Activated B cell treated with CpG ODN at 0.5 μM for 24 hours (primary cell): ENCODE results near the gene CAPN1. TPM values are rescaled to one million over a fixed set of nuclear protein-coding genes. Genes with fewer than 3 reads are reported as not detected.
A peak's percentile ranks its signal among the peaks of the same experiment; 100 is the strongest.

Experiments used
- ATAC-seq: fragments of 200-7000 bp; cut with Tn5 transposase; one replicate; pipeline ENCODE4 v1.10.0; 2021; ENCODE audit warnings: low read depth, mild to moderate bottlenecking, moderate library complexity
- CTCF ChIA-PET: fragments of 350-600 bp; sonication (Branson Sonifier 250); formaldehyde crosslinking; loops from one replicate; lab custom pipeline; 2021; ENCODE audit warnings: antibody characterized with exemption; lab: Charles Lee
- POLR2A ChIA-PET: fragments of 350-600 bp; sonication (Branson Sonifier 250); formaldehyde crosslinking; loops from one replicate; lab custom pipeline; 2021; ENCODE audit warnings: antibody characterized with exemption; lab: Charles Lee
- DNase-seq: peaks from one replicate; pipeline ENCODE4 v3.0.0; 2022
- H3K27ac Mint-ChIP-seq: one replicate; pipeline ENCODE4 v1.8.0; 2020; ENCODE audit warnings: mixed read lengths
- H3K27me3 Mint-ChIP-seq: one replicate; pipeline ENCODE4 v1.8.0; 2021; ENCODE audit warnings: mixed read lengths
- H3K36me3 Mint-ChIP-seq: one replicate; pipeline ENCODE4 v1.8.0; 2021; ENCODE audit warnings: low read depth, mixed read lengths
- H3K4me1 Mint-ChIP-seq: one replicate; pipeline ENCODE4 v1.8.0; 2021; ENCODE audit warnings: mixed read lengths
- H3K4me3 Mint-ChIP-seq: one replicate; pipeline ENCODE4 v1.8.0; 2020; ENCODE audit warnings: mild to moderate bottlenecking, mixed read lengths
- H3K9me3 Mint-ChIP-seq: one replicate; pipeline ENCODE4 v1.8.0; 2020; ENCODE audit warnings: mixed read lengths
- intact Hi-C: fragments of 100-400 bp; cut with micrococcal nuclease; formaldehyde crosslinking; loops from one replicate; pipeline ENCODE4 v1.15.1; 2024
- total RNA-seq: library from RNA; stranded (reverse); gene quantifications from 2 replicates; pipeline ENCODE4 v1.2.3, GENCODE V29; 2022
- TF ChIP-seq, protein P1 (sequence below): fragments of 200-600 bp; IDR thresholded peaks from one replicate; pipeline ENCODE4 v1.8.0; 2022; ENCODE audit warnings: antibody characterized with exemption, mild to moderate bottlenecking

CAPN1 gene
- total RNA-seq, 1 donor from 2014 or later = 260 TPM

DNA sequence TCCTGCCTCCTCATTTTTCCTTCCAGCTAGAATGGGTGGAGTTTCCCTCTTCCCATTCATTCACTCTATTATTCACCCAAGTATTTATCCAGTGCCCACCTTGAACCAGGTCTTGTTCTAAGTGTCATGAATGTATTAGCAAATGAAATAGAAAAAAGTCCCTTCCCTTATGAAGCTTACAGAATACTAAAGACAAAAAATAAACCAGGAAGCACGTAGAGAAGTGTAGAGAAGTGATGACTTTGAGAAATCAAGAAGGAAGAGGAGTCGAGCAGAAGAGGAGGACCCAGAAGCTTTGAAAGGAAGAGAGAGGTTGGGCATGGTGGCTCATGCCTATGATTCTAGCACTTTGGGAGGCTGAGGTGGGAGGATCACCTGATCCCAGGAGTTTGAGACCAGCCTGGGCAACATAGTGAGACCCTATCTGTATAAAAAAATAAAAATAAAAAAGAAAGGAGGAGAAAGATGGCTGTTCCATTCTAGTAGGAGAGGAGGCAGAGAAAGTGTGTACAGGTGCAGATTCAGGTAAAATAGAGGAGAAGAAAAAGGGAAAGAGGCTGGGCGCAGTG is 30.3 kb upstream of the CAPN1 start:
- POLR2A ChIA-PET = interaction anchor here (1.2 to 2.3 kb wide), 2 partner anchors 17 to 21 kb away, joined by 6 to 15 read pairs; partner anchors contain the start of gene SYVN1
- CTCF ChIA-PET = no interaction called here
- no peaks in the 10 kb centered on the region for H3K36me3 Mint-ChIP-seq
- TF ChIP-seq, protein P1, sequence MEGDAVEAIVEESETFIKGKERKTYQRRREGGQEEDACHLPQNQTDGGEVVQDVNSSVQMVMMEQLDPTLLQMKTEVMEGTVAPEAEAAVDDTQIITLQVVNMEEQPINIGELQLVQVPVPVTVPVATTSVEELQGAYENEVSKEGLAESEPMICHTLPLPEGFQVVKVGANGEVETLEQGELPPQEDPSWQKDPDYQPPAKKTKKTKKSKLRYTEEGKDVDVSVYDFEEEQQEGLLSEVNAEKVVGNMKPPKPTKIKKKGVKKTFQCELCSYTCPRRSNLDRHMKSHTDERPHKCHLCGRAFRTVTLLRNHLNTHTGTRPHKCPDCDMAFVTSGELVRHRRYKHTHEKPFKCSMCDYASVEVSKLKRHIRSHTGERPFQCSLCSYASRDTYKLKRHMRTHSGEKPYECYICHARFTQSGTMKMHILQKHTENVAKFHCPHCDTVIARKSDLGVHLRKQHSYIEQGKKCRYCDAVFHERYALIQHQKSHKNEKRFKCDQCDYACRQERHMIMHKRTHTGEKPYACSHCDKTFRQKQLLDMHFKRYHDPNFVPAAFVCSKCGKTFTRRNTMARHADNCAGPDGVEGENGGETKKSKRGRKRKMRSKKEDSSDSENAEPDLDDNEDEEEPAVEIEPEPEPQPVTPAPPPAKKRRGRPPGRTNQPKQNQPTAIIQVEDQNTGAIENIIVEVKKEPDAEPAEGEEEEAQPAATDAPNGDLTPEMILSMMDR = no peak
- peaks cover 28% of the 10 kb centered on the region for H3K4me1 Mint-ChIP-seq
- H3K9me3 Mint-ChIP-seq = no peaks in the 10 kb centered on the region
- H3K4me3 Mint-ChIP-seq = no peak overlapping the region
- ATAC-seq (no peak), DNase-seq (no peak)
- no peaks in the 10 kb centered on the region for H3K27me3 Mint-ChIP-seq
- peak overlapping the region; percentile 64 for H3K27ac Mint-ChIP-seq
- intact Hi-C loops = no loop called here

DNA sequence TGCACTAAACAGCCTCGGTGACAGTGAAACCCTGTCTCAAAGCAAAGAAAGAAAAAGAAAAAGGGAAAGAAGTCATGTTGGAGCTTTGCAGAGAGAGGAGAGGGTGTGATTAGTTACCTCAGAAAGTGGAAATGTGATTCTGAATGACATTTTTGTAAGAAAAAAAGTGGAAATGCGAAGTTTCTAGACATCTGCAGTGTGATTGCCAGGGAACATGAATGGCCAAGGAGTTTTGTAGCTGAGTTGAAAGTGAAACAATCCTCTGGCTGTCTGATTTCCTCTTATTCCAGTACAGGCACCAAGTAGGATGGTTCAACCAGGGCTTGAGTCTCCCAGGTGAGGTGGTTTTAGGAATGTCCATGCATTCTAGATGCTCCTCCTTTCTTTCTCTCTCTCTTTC is 29.6 kb upstream of the CAPN1 start:
- intact Hi-C loops = no loop called here
- CTCF ChIA-PET = no interaction called here

DNA sequence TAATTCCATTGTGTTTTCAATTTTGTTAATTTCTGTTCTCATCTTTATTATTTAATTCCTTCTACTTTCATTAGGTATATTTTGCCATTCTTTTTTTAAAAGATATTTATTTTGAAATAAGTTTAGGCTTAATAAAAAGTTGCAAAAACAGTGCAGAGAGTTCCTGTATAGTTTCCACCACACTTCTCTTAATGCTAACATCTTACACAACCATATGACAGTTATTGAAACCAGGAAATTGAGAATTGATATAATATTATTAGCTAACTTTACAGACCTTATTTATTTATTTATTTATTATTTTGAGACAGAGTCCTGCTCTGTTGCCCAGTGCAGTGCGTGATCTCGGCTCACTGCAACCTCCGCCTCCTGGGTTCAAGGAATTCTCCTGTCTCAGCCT is 25.5 kb upstream of the CAPN1 start:
- no peaks in the 10 kb centered on the region for H3K27me3 Mint-ChIP-seq
- ChIA-PET CTCF (no interaction called here), POLR2A (interaction anchor here (1.0 kb wide), 1 partner anchor 21 kb away, joined by 4 read pairs; the partner anchor contains the start of gene SYVN1)
- no peak overlapping the region for H3K4me3 Mint-ChIP-seq
- no peaks in the 10 kb centered on the region for H3K36me3 Mint-ChIP-seq
- DNase-seq (no peak), ATAC-seq (no peak)
- H3K27ac Mint-ChIP-seq = no peak overlapping the region
- no peaks in the 10 kb centered on the region for H3K9me3 Mint-ChIP-seq
- TF ChIP-seq, protein P1 = no peak
- intact Hi-C loops = no loop called here
- H3K4me1 Mint-ChIP-seq = peaks cover 19% of the 10 kb centered on the region

More for the DNA sequence above, 29.6 kb upstream of the CAPN1 start:
- DNase-seq (no peak), ATAC-seq (no peak)
- peaks cover 22% of the 10 kb centered on the region for H3K4me1 Mint-ChIP-seq
- TF ChIP-seq, protein P1 = no peak
- no peaks in the 10 kb centered on the region for H3K27me3 Mint-ChIP-seq
- POLR2A ChIA-PET = interaction anchor here (0.7 to 2.3 kb wide), 3 partner anchors 17 to 30 kb away, joined by 3 to 15 read pairs (median 6); partner anchors contain the start of gene SYVN1
- H3K36me3 Mint-ChIP-seq = no peaks in the 10 kb centered on the region
- H3K9me3 Mint-ChIP-seq = no peaks in the 10 kb centered on the region
- peak overlapping the region; percentile 30 for H3K4me3 Mint-ChIP-seq
- peak overlapping the region; percentile 26 for H3K27ac Mint-ChIP-seq

DNA sequence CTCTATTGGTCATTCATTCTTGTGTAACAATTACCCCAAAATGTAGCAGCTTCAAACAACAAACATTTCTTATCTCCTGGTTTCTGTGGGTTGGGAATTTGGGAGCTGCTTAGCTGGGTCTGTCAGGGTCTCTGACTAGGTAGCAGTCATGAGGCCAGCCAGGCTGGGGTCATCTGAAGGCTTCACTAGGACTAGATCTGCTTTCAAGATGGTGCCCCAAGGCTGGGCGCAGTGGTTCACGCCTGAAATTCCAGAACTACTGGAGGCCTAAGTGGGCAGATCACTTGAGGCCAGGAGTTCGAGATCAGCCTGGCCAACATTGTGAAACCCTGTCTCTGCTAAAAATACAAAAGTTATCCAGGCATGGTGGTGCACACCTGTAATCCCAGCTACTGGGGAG is 24.8 kb upstream of the CAPN1 start:
- TF ChIP-seq, protein P1 = no peak
- intact Hi-C loops = no loop called here
- no peak for ATAC-seq
- CTCF ChIA-PET = no interaction called here
- Mint-ChIP-seq H3K27me3 (no peaks in the 10 kb centered on the region), H3K27ac (no peak overlapping the region), H3K4me3 (no peak overlapping the region), H3K36me3 (no peaks in the 10 kb centered on the region), H3K4me1 (peaks cover 16% of the 10 kb centered on the region), H3K9me3 (no peaks in the 10 kb centered on the region)
- DNase-seq = no peak
- POLR2A ChIA-PET = interaction anchor here (0.7 to 1.0 kb wide), 2 partner anchors 12 to 22 kb away, joined by 4 read pairs; partner anchors contain the start of gene SYVN1

DNA sequence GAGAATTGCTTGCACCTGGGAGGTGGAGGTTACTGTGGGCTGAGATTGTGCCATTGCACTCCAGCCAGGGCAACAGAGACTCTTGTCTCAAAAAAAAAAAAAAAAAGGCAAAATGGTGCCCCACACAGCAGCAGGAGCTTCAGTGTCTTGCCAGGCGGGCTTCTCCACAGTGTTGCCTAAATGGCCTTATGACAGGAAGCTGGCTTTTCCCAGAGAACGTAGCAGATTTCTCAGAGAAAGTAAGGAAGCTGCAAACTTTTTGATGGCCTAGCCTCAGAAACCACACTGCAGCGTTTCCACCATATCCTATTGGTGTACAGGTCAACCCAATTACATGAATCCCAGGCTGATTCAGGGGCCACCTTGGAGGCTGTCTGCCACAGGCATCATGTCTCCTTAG is 24.4 kb upstream of the CAPN1 start:
- Mint-ChIP-seq H3K4me1 (peaks cover 12% of the 10 kb centered on the region), H3K36me3 (no peaks in the 10 kb centered on the region), H3K27ac (no peak overlapping the region), H3K27me3 (no peaks in the 10 kb centered on the region), H3K4me3 (no peak overlapping the region), H3K9me3 (no peaks in the 10 kb centered on the region)
- ChIA-PET CTCF (no interaction called here), POLR2A (interaction anchor here (0.7 to 1.0 kb wide), 3 partner anchors 12 to 56 kb away, joined by 4 to 5 read pairs (median 4); partner anchors contain the start of gene SYVN1)
- intact Hi-C loops = no loop called here
- DNase-seq = no peak
- TF ChIP-seq, protein P1 = no peak
- ATAC-seq = no peak
